Islet precursor cell (in vitro differentiated cells): ENCODE results near the gene TBK1.
"Not testable (repeated sequence)": the region's sequence is repeated elsewhere in the genome, so short reads cannot be mapped to it uniquely, and the experiment has no call there.

Experiments used
- DNase-seq: peaks from one replicate; pipeline ENCODE4 v3.0.0-alpha.2; 2018

The TBK1 gene

DNA sequence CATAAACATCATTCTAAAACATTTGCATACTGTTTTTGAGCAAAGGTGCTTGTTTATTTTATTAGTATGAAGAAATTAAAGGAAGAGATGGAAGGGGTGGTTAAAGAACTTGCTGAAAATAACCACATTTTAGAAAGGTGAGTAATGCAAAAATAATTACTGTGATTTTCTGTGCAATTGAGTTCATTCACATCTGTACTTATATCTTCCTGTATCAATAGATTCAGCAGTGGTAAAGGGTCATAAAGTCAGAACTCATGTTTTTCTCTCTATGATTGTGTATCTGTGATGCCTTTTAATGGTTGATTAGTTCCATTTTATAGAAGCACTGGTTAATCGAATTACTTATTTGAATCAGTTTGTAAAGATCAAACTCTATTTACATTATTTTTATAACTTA is 46.0 kb downstream of the TBK1 start:
- no peak for DNase-seq

GRCh38 chr12:64500394-64500793 is 48.5 kb downstream of the TBK1 start:
- DNase-seq, result no peak

- DNase-seq, result no peak
Measured at GRCh38 chr12:64501486-64501885, 49.6 kb downstream of the TBK1 start.

GRCh38 chr12:64506955-64507354 is 55.0 kb downstream of the TBK1 start:
- no peak for DNase-seq

- DNase-seq, result no peak
Measured at GRCh38 chr12:64510667-64511066, 58.7 kb downstream of the TBK1 start.

DNA sequence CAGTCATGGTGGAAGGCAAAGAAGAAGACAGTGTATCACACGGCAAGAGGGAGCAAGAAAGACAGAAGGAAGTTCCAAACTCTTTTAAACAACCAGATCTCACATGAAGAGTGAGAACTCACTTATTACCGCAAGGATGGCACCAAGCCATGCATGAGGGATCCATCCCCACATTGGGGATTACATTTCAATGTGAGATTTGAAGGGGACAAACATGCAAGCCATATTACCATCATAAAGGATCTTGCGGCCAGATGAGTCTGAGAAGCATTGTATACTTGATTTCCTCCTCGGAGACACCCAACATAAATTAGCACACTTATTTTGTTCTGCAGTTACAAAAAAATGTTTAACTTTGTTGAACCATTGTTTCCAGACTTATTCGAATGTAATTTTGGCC is 66.5 kb downstream of the TBK1 start:
- no peak for DNase-seq

DNA sequence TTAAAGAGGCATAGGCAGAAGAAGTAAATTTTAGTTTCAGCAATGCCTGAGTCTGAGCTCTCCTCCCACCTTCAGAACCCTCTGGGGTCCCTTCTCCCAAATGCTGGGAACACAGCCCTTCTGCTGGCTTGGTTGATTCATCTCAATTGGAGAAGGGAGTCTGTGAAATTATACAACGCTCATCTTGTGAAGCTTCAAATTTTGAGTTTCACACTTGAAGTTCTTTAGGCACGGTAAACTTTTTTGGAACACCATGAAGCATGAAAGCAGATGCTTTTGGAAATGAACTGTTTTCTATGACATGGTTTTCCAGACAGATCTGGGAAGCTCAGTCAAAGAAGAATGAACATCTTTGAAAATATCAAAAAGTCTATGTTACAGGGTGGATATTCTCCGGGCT is 69.9 kb downstream of the TBK1 start:
- DNase-seq, result no peak

GRCh38 chr12:64522316-64522715 is 70.4 kb downstream of the TBK1 start:
- no peak for DNase-seq

- DNase-seq, result no peak
Measured at GRCh38 chr12:64522807-64523206, 70.9 kb downstream of the TBK1 start.

DNA sequence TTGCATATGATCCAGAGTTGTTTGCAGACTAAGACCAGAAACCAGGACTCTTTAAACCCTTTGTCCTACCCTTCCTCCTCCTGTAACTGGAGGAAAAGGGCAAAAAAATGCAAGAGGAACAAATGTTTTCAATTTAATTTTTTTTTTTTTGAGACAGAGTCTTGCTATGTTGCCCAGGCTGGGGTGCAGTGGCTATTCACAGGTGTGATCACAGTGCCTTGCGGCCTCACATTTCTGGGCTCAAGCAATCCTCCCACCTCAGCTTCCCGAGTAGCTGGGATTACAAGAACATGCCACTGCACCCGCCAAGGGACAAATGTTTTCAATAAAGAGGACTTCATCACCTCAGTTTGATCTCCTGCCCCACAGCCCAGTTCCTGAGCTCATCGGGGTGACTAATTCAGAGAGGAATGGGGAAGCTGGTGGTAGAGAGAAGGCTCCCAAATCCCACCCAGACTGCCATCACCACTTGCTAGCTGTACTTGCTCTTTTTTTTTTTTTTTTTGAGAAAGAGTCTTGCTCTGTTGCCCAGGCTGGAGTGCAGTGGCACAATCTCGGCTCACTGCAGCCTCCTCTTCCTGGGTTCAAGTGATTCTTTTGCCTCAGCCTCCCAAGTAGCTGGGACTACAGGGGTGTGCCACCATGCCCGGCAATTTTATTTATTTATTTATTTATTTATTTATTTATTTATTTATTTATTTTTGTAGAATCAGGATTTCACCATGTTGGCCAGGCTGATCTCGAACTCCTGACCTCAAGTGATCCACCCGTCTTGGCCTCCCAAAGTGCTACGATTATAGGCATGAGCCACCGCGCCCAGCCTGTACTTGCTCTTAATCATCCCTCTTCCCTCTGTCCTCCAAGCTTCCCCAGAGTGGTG is 71.9 kb downstream of the TBK1 start:
- DNase-seq, result not testable (repeated sequence)

GRCh38 chr12:64525461-64526160 is 73.7 kb downstream of the TBK1 start:
- no peak for DNase-seq

GRCh38 chr12:64526859-64527258 is 74.9 kb downstream of the TBK1 start:
- DNase-seq, result no peak

GRCh38 chr12:64528616-64529015 is 76.7 kb downstream of the TBK1 start:
- DNase-seq, result peak; percentile 73

- DNase-seq, result no peak
Measured at GRCh38 chr12:64530566-64530965, 78.6 kb downstream of the TBK1 start.

- peak; percentile 77 for DNase-seq
Measured at GRCh38 chr12:64531665-64532334, 79.9 kb downstream of the TBK1 start.

- peak; percentile 83 for DNase-seq
Measured at GRCh38 chr12:64532734-64533351, 80.9 kb downstream of the TBK1 start.

DNA sequence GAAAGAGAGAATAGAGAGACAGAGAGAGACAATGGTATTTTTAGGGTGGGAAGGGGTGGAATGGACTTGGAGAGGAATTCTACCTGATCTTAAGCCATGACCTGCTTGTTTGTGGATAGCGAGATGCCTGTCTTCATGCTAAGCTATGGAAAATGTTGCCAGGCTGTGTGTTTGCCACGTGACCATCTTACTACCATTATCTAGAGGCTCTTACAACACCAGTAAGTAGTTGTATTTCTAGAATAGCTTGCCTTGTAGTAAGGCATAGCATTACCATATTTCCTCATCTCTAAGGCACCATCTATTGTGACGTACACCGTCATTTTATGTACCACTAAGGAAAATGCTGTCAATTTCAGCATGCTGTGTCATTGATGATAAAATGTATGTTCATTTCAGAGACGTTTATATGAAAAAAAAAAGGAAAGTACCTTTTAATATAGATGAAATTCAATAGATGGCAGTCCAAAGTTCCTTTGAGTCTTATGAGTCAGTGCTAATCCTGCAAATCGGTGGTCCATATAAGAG is 82.8 kb downstream of the TBK1 start:
- DNase-seq, result no peak

DNA sequence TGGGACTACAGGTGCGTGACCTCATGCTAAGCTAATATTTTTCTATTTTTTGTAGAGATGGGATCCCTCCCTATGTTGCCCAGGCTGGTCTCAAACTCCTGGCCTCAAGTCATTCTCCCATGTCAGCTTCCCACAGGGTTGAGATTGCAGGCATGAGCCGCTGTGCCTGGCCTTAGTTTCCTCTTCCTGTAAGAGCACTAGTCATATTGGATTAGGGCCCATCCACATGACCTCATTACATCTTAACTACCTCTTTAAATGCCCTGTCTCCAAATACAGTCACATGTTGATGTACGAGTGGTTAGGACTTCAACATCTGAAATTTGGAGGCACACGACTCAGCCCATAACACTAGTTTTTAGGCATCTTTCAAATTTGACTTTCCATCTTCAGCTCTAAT is 86.2 kb downstream of the TBK1 start:
- no peak for DNase-seq

DNA sequence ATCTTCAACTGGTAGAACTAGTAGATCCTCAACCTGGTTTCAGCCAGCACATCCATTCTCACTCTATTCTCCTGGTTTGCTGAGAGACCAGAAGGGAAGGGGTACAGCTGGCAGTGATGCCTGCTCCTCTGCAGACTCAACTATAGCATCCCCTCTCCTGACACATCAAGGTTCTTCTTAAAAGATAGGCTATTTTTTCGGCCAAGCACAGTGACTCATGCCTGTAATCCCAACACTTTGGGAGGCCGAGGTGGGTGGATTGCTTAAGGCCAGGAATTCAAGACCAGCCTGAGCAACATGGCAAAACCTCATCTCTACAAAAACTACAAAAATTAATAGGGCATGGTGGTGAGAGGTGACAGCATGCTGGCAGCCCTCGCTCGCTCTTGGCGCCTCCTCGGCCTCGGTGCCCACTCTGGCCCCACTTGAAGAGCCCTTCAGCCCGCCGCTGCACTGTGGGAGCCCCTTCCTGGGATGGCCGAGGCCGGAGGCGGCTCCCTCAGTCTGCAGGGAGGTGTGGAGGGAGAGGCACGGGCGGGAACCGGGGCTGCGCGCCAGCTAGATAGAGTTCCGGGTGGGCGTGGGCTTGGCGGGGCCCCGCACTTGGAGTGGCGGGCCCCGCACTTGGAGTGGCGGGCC is 90.6 kb downstream of the TBK1 start:
- DNase-seq, result peak; percentile 54

DNA sequence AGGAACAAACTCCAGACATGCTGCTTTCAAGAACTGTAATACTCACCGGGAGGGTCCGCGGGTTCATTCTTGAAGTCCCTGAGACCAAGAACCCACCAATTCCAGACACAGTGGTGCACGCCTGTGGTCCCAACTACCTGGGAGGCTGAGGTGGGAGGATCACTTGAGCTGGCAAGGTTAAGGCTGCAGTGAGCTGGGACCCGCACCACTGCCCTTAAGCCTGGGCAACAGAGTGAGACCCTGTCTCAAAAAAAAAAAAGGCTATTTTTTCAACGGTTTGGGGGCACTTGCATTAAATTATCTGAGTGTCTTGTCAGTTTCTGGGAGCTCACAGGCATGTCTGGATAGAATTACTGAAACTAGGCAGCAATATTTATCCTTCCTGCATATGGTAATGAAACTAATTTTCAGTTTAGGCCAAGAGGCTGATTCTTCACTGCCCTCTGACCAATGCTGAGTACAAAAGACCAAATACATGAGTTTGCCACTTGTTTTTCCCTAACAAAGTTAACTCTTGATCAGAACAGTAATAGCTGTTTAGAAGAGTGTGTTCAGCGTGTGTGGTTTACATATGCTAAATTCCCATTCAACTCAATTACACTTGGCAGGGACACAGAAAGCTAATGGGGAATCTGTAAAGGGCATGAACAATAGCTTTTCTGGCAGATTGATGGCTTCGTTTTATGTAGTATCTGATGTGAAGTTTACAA is 92.6 kb downstream of the TBK1 start:
- DNase-seq, result no peak

- DNase-seq, result no peak
Measured at GRCh38 chr12:64545081-64545382, 93.1 kb downstream of the TBK1 start.

DNA sequence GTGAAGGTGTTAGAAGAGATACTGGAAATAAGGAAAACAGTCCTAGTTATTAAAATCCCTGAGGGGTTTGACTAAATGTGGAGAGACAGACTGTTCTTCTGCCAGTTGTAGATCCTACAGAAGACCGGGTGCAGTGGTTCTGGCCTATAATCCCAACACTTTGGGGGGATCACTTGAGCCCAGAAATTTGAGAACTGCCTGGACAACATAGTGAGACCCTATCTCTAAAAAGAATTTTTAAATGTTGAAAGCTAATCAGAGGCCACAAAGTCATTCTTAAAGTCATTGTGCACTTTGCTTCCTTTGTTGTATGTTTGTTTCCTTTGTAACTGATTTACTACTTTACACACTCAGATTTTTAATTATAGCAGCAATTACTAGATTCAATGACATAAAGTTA is 97.2 kb downstream of the TBK1 start:
- no peak for DNase-seq
